K562 (cell line): Measurements from ENCODE around the gene THSD8. TPM values are rescaled to one million over a fixed set of nuclear protein-coding genes. Genes with fewer than 3 reads are reported as not detected.
A peak's percentile ranks its signal among the peaks of the same experiment; 100 is the strongest.

Experiments
- ARID2 ChIP-seq: fragments of 450-650 bp; IDR thresholded peaks from 2 replicates; pipeline ENCODE4 v1.6.1; 2017; ENCODE audit warnings: antibody characterized with exemption, mild to moderate bottlenecking
- ATF7 ChIP-seq: fragments of 450-650 bp; IDR thresholded peaks from 2 replicates; pipeline ENCODE4 v1.7.1; 2014; ENCODE audit warnings: mild to moderate bottlenecking, moderate library complexity
- BMI1 ChIP-seq: fragments of 150-350 bp; IDR thresholded peaks from 2 replicates; pipeline ENCODE4 v1.6.1; 2014; ENCODE audit warnings: low read length
- BRF1 ChIP-seq: IDR thresholded peaks from 3 replicates; pipeline ENCODE4 v1.6.1; 2011; ENCODE audit warnings: borderline replicate concordance, mild to moderate bottlenecking; ENCODE audit not compliant: insufficient read length; ENCODE audit errors: extremely low read depth
- FOXK2 ChIP-seq, 2 experiments: fragments of 450-650 bp; IDR thresholded peaks in 1 of 2; conservative IDR thresholded peaks in 1 of 2; 2 replicates each; pipeline ENCODE4 v1.6.1; 2016; ENCODE audit warnings: low read depth in 2 of 2, mild to moderate bottlenecking in 1 of 2
- HDAC1 ChIP-seq, 2 experiments: fragments of 450-650 bp; IDR thresholded peaks; 2 replicates each; pipeline ENCODE4 v1.6.1; 2016 to 2017; ENCODE audit warnings: inconsistent platforms in 1 of 2, mild to moderate bottlenecking in 1 of 2, moderate library complexity in 1 of 2
- JUNB ChIP-seq: fragments of 450-650 bp; formaldehyde crosslinking; conservative IDR thresholded peaks from 2 replicates; pipeline ENCODE4 v1.4.0; 2020; ENCODE audit warnings: mild to moderate bottlenecking
- MTA2 ChIP-seq: fragments of 450-650 bp; IDR thresholded peaks from 2 replicates; pipeline ENCODE4 v1.6.1; 2016; ENCODE audit warnings: low read depth
- SPI1 ChIP-seq: IDR thresholded peaks from 2 replicates; pipeline ENCODE4 v1.6.1; 2011; ENCODE audit warnings: low read depth, low read length, control low read depth, borderline replicate concordance
- TAF7 ChIP-seq: fragments of 450-650 bp; IDR thresholded peaks from 2 replicates; pipeline ENCODE4 v1.6.1; 2016; ENCODE audit warnings: missing genetic modification characterization, missing compliant biosample characterization
- XRCC3 ChIP-seq: fragments of 450-650 bp; IDR thresholded peaks from 2 replicates; pipeline ENCODE4 v1.6.1; 2017; ENCODE audit warnings: mild to moderate bottlenecking, moderate library complexity
- ZNF184 ChIP-seq: sonication (generic); formaldehyde crosslinking; IDR thresholded peaks from 2 replicates; pipeline ENCODE4 v1.5.0; 2020; ENCODE audit warnings: missing genetic modification reagents
- polyA plus RNA-seq, 8 experiments: library from polyadenylated mRNA; depleted of rRNA in 4 of 8; stranded (reverse) in 5 of 8; unstranded in 3 of 8; fragments of >200 nt; fragmentation: Nextera tagmentation in 2 of 8; fragmentation: Illumina TruSeq in 1 of 8; extraction: Ambion mirVana in 2 of 8; extraction: Trizol in 1 of 8; gene quantifications; 2 replicates each; pipeline versions ENCODE4 v1.2.1 to v1.2.3, GENCODE V29; 2011 to 2014; ENCODE audit warnings: inconsistent platforms in 1 of 8, missing spikeins in 1 of 8
- total RNA-seq, 7 experiments: library from RNA; depleted of rRNA in 6 of 7; stranded (reverse); fragments of >200 nt in 6 of 7; fragmentation: Illumina TruSeq in 2 of 7; extraction: Trizol in 2 of 7; gene quantifications; 2 replicates each; pipeline versions ENCODE4 v1.2.1 to v1.2.3, GENCODE V29; 2011 to 2021; ENCODE audit warnings: low replicate concordance in 1 of 7
- TF ChIP-seq, protein P1 (sequence below): fragments of 150-350 bp; IDR thresholded peaks from 2 replicates; pipeline ENCODE4 v1.6.1; 2014; ENCODE audit warnings: low read depth, mild to moderate bottlenecking, low read length, borderline replicate concordance
- TF ChIP-seq, protein P2 (sequence below): sonication (generic); formaldehyde crosslinking; IDR thresholded peaks from 2 replicates; pipeline ENCODE4 v1.8.0; 2022; ENCODE audit warnings: mild to moderate bottlenecking, missing genetic modification reagents, borderline replicate concordance
- TF ChIP-seq, protein P3 (sequence below), 2 experiments: fragments of 150-350 bp in 1 of 2; IDR thresholded peaks; 2 replicates each; pipeline ENCODE4 v1.6.1; 2012 to 2016; ENCODE audit warnings: low read depth in 2 of 2, low read length in 2 of 2, mild to moderate bottlenecking in 1 of 2, moderate library complexity in 1 of 2

THSD8 gene
- total and polyA plus RNA-seq, 9 of the 15 experiments (the other 6 are each of a cell fraction or from before 2014, with no cell fraction given) = 8.4 to 42.4 (median 19.9) TPM; not detected in 2

DNA sequence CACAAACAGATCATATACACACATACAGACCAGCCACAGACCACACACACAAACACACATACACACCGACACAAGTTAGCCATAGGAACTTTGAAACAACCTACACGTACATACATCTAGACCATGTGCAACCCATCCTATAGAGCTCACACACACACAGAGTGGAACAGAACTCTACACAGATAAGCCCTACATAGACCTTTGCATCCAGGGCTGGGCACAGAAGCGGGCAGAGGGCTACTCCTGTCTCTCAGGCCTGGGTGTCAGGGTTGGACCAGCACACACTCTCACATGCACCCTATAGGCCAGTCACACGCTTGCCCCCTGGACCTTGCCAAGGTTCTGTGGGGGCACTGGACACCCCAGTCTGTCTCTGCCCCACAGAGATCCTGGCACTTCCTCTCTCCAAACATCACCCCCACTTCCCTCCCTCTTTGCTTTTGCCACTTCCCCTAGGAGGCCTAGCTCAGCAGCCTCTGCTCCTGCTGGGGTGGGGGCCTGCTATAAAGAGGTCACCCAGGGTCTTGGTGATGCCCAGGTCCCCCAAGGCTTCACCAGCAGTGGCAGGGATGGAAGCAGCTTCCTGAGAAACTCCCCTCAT lies 16.3 kb upstream of the THSD8 start (continued):
- TF ChIP-seq HDAC1 (IDR thresholded peaks at IDR 0.05) = 0 out of 4 replicates have a peak, but pooled peaks of 1 of the 2 experiments have one; percentile 38
- no peak for TF ChIP-seq MTA2
- TF ChIP-seq, protein P1, sequence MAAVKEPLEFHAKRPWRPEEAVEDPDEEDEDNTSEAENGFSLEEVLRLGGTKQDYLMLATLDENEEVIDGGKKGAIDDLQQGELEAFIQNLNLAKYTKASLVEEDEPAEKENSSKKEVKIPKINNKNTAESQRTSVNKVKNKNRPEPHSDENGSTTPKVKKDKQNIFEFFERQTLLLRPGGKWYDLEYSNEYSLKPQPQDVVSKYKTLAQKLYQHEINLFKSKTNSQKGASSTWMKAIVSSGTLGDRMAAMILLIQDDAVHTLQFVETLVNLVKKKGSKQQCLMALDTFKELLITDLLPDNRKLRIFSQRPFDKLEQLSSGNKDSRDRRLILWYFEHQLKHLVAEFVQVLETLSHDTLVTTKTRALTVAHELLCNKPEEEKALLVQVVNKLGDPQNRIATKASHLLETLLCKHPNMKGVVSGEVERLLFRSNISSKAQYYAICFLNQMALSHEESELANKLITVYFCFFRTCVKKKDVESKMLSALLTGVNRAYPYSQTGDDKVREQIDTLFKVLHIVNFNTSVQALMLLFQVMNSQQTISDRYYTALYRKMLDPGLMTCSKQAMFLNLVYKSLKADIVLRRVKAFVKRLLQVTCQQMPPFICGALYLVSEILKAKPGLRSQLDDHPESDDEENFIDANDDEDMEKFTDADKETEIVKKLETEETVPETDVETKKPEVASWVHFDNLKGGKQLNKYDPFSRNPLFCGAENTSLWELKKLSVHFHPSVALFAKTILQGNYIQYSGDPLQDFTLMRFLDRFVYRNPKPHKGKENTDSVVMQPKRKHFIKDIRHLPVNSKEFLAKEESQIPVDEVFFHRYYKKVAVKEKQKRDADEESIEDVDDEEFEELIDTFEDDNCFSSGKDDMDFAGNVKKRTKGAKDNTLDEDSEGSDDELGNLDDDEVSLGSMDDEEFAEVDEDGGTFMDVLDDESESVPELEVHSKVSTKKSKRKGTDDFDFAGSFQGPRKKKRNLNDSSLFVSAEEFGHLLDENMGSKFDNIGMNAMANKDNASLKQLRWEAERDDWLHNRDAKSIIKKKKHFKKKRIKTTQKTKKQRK = no peak
- TF ChIP-seq ARID2 = 0 out of 2 replicates have a peak, but pooled peaks have one; percentile 15
- TF ChIP-seq, protein P2, sequence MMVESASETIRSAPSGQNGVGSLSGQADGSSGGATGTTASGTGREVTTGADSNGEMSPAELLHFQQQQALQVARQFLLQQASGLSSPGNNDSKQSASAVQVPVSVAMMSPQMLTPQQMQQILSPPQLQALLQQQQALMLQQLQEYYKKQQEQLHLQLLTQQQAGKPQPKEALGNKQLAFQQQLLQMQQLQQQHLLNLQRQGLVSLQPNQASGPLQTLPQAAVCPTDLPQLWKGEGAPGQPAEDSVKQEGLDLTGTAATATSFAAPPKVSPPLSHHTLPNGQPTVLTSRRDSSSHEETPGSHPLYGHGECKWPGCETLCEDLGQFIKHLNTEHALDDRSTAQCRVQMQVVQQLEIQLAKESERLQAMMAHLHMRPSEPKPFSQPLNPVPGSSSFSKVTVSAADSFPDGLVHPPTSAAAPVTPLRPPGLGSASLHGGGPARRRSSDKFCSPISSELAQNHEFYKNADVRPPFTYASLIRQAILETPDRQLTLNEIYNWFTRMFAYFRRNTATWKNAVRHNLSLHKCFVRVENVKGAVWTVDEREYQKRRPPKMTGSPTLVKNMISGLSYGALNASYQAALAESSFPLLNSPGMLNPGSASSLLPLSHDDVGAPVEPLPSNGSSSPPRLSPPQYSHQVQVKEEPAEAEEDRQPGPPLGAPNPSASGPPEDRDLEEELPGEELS = 0 out of 2 replicates have a peak, but pooled peaks have one; percentile 4
- TF ChIP-seq TAF7 (tag) = no peak
- TF ChIP-seq ZNF184 (CRISPR knock-in tag) = no peak
- TF ChIP-seq, protein P3, sequence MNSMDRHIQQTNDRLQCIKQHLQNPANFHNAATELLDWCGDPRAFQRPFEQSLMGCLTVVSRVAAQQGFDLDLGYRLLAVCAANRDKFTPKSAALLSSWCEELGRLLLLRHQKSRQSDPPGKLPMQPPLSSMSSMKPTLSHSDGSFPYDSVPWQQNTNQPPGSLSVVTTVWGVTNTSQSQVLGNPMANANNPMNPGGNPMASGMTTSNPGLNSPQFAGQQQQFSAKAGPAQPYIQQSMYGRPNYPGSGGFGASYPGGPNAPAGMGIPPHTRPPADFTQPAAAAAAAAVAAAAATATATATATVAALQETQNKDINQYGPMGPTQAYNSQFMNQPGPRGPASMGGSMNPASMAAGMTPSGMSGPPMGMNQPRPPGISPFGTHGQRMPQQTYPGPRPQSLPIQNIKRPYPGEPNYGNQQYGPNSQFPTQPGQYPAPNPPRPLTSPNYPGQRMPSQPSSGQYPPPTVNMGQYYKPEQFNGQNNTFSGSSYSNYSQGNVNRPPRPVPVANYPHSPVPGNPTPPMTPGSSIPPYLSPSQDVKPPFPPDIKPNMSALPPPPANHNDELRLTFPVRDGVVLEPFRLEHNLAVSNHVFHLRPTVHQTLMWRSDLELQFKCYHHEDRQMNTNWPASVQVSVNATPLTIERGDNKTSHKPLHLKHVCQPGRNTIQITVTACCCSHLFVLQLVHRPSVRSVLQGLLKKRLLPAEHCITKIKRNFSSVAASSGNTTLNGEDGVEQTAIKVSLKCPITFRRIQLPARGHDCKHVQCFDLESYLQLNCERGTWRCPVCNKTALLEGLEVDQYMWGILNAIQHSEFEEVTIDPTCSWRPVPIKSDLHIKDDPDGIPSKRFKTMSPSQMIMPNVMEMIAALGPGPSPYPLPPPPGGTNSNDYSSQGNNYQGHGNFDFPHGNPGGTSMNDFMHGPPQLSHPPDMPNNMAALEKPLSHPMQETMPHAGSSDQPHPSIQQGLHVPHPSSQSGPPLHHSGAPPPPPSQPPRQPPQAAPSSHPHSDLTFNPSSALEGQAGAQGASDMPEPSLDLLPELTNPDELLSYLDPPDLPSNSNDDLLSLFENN (IDR thresholded peaks at IDR 0.05; ENCODE audit: low read depth in 2 of 2, low read length in 2 of 2) = no peak
- no peak for TF ChIP-seq BRF1
- TF ChIP-seq FOXK2 (conservative IDR thresholded peaks at IDR 0.05 in 1 of 2, IDR thresholded peaks at IDR 0.05 in 1 of 2; ENCODE audit: low read depth in 2 of 2) = 0 out of 4 replicates have a peak, but pooled peaks of 1 of the 2 experiments have one; percentile 17
- no peak for TF ChIP-seq XRCC3
- no peak for TF ChIP-seq BMI1
- peak; percentile 91 for TF ChIP-seq SPI1
- TF ChIP-seq JUNB (CRISPR knock-in tag) = 0 out of 2 replicates have a peak, but pooled peaks have one; percentile 27
- TF ChIP-seq ATF7 = no peak
